Astrocyte (in vitro differentiated cells and primary cell): ENCODE measurements around the gene PDYN. TPM values are rescaled to one million over a fixed set of nuclear protein-coding genes. Genes with fewer than 3 reads are reported as not detected.

Experiments
- DNase-seq: peaks from one replicate; pipeline ENCODE4 v3.0.0-alpha.2; 2010; ENCODE audit warnings: low read depth
- FAIRE-seq: peaks from 2 replicates; lab custom pipeline; 2011; peaks lifted over from hg19 to GRCh38; lab: Jason Lieb, UNC
- H2AFZ ChIP-seq: 2 replicates; pipeline ENCODE4 v1.6.0; 2012; ENCODE audit warnings: low read depth, low read length, inconsistent platforms
- H3K27ac ChIP-seq: 2 replicates; pipeline ENCODE4 v1.5.1; 2011; ENCODE audit warnings: low read depth, low read length, inconsistent platforms
- H3K27me3 ChIP-seq: 2 replicates; pipeline ENCODE4 v1.6.0; 2011; ENCODE audit warnings: low read length, inconsistent platforms; ENCODE audit not compliant: insufficient read depth
- H3K36me3 ChIP-seq: 2 replicates; pipeline ENCODE4 v1.5.1; 2011; ENCODE audit warnings: low read length, inconsistent platforms; ENCODE audit not compliant: insufficient read depth
- H3K4me1 ChIP-seq: 2 replicates; pipeline ENCODE4 v1.5.1; 2011; ENCODE audit warnings: low read length, inconsistent platforms; ENCODE audit not compliant: insufficient read depth
- H3K4me2 ChIP-seq: 2 replicates; pipeline ENCODE4 v1.6.0; 2012; ENCODE audit warnings: low read length, inconsistent platforms
- H3K4me3 ChIP-seq: 2 replicates; pipeline ENCODE4 v1.5.1; 2011; ENCODE audit warnings: low read depth, mild to moderate bottlenecking, low read length, inconsistent platforms; ENCODE audit not compliant: insufficient read depth
- H3K79me2 ChIP-seq: 2 replicates; pipeline ENCODE4 v1.6.0; 2012; ENCODE audit warnings: mild to moderate bottlenecking, low read length, inconsistent platforms; ENCODE audit not compliant: insufficient read depth
- H3K9ac ChIP-seq: 2 replicates; pipeline ENCODE4 v1.6.0; 2012; ENCODE audit warnings: mild to moderate bottlenecking, low read length, inconsistent platforms
- H3K9me3 ChIP-seq: 2 replicates; pipeline ENCODE4 v1.5.1; 2012; ENCODE audit warnings: low read depth, mild to moderate bottlenecking, low read length, inconsistent platforms; ENCODE audit not compliant: insufficient read depth
- H4K20me1 ChIP-seq: 2 replicates; pipeline ENCODE4 v1.6.0; 2012; ENCODE audit warnings: low read length, inconsistent platforms; ENCODE audit not compliant: insufficient read depth
- H3K27ac Mint-ChIP-seq: one replicate; pipeline ENCODE4 v1.8.0; 2021; ENCODE audit warnings: mild to moderate bottlenecking, mixed read lengths; ENCODE audit not compliant: unreplicated experiment
- H3K27me3 Mint-ChIP-seq: one replicate; pipeline ENCODE4 v1.8.0; 2021; ENCODE audit warnings: low read depth, mixed read lengths; ENCODE audit not compliant: unreplicated experiment
- H3K36me3 Mint-ChIP-seq: one replicate; pipeline ENCODE4 v1.8.0; 2021; ENCODE audit warnings: low read depth, mixed read lengths; ENCODE audit not compliant: unreplicated experiment
- H3K4me1 Mint-ChIP-seq: one replicate; pipeline ENCODE4 v1.8.0; 2021; ENCODE audit warnings: low read depth, mixed read lengths; ENCODE audit not compliant: unreplicated experiment
- H3K4me3 Mint-ChIP-seq: one replicate; pipeline ENCODE4 v1.8.0; 2021; ENCODE audit warnings: mild to moderate bottlenecking, moderate library complexity, mixed read lengths; ENCODE audit not compliant: unreplicated experiment
- H3K9me3 Mint-ChIP-seq: one replicate; pipeline ENCODE4 v1.8.0; 2021; ENCODE audit warnings: mild to moderate bottlenecking, mixed read lengths; ENCODE audit not compliant: unreplicated experiment
- EZH2 ChIP-seq: IDR thresholded peaks from 2 replicates; pipeline ENCODE4 v1.6.1; 2012; ENCODE audit warnings: mild to moderate bottlenecking, low read length, inconsistent platforms; ENCODE audit not compliant: insufficient read depth
- total RNA-seq: library from RNA; stranded (reverse); gene quantifications from 2 replicates; pipeline ENCODE4 v1.2.1, GENCODE V29; 2021
- TF ChIP-seq, protein P1 (sequence below): IDR thresholded peaks from 2 replicates; pipeline ENCODE4 v1.5.1; 2011; ENCODE audit warnings: low read depth, mild to moderate bottlenecking, inconsistent platforms, low read length, moderate library complexity; ENCODE audit not compliant: insufficient read depth

The PDYN gene
- total RNA-seq, 1 donor from 2014 or later, result not detected

DNA sequence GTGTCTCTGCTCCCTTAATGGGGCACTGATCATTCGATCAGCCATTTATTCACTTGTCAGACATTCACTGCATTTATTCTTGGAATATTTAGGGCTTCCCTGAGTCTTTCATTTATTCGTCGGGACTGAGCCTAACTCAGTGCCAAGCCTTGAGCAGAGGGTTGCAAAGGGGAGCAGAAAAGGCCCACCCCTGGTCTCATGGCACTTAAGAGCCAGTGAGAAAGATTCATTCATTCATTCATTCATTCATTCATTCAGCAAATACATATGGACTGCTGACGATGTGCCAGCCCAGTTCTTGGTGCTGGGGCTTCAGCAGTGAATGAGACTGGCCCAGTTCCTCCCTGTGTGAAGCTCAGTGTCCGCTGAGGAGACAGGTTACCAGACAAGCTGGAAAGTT is 62.0 kb downstream of the PDYN start:
- no peak for TF ChIP-seq EZH2
- TF ChIP-seq, protein P1, sequence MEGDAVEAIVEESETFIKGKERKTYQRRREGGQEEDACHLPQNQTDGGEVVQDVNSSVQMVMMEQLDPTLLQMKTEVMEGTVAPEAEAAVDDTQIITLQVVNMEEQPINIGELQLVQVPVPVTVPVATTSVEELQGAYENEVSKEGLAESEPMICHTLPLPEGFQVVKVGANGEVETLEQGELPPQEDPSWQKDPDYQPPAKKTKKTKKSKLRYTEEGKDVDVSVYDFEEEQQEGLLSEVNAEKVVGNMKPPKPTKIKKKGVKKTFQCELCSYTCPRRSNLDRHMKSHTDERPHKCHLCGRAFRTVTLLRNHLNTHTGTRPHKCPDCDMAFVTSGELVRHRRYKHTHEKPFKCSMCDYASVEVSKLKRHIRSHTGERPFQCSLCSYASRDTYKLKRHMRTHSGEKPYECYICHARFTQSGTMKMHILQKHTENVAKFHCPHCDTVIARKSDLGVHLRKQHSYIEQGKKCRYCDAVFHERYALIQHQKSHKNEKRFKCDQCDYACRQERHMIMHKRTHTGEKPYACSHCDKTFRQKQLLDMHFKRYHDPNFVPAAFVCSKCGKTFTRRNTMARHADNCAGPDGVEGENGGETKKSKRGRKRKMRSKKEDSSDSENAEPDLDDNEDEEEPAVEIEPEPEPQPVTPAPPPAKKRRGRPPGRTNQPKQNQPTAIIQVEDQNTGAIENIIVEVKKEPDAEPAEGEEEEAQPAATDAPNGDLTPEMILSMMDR, result no peak
- H3K79me2 ChIP-seq, result no peaks in the 10 kb centered on the region
- H3K4me2 ChIP-seq, result no peak overlapping the region
- H3K4me1 ChIP-seq, result peaks cover 12% of the 10 kb centered on the region
- Mint-ChIP-seq H3K27ac (no peak overlapping the region), H3K27me3 (no peaks in the 10 kb centered on the region), H3K9me3 (no peaks in the 10 kb centered on the region), H3K4me1 (peaks cover 13% of the 10 kb centered on the region), H3K4me3 (no peak overlapping the region), H3K36me3 (peaks cover 35% of the 10 kb centered on the region)
- no peaks in the 10 kb centered on the region for H3K9me3 ChIP-seq
- H3K9ac ChIP-seq, result no peak overlapping the region
- H3K36me3 ChIP-seq, result peaks cover 2% of the 10 kb centered on the region
- no peaks in the 10 kb centered on the region for H3K27me3 ChIP-seq
- no peak for FAIRE-seq
- H3K27ac ChIP-seq, result no peak overlapping the region
- no peak for DNase-seq
- H2AFZ ChIP-seq, result no peak overlapping the region
- H4K20me1 ChIP-seq, result peaks cover 9% of the 10 kb centered on the region
- no peak overlapping the region for H3K4me3 ChIP-seq

- H3K27me3 ChIP-seq, result no peaks in the 10 kb centered on the region
- no peak overlapping the region for H3K27ac ChIP-seq
- no peak for FAIRE-seq
- peaks cover 12% of the 10 kb centered on the region for H3K4me1 ChIP-seq
- no peak overlapping the region for H3K27ac Mint-ChIP-seq
- peaks cover 28% of the 10 kb centered on the region for H3K36me3 Mint-ChIP-seq
- H3K9me3 Mint-ChIP-seq, result no peaks in the 10 kb centered on the region
- no peak for DNase-seq
- no peaks in the 10 kb centered on the region for H3K9me3 ChIP-seq
- H4K20me1 ChIP-seq, result peaks cover 9% of the 10 kb centered on the region
- H2AFZ ChIP-seq, result no peak overlapping the region
- peaks cover 2% of the 10 kb centered on the region for H3K36me3 ChIP-seq
- no peak overlapping the region for H3K9ac ChIP-seq
- no peaks in the 10 kb centered on the region for H3K27me3 Mint-ChIP-seq
- H3K4me1 Mint-ChIP-seq, result peaks cover 13% of the 10 kb centered on the region
- no peaks in the 10 kb centered on the region for H3K79me2 ChIP-seq
- no peak overlapping the region for H3K4me2 ChIP-seq
- H3K4me3 Mint-ChIP-seq, result no peak overlapping the region
- TF ChIP-seq, protein P1, result no peak
- TF ChIP-seq EZH2, result no peak
- no peak overlapping the region for H3K4me3 ChIP-seq
Measured at GRCh38 chr20:1930165-1930564, 63.7 kb downstream of the PDYN start.

DNA sequence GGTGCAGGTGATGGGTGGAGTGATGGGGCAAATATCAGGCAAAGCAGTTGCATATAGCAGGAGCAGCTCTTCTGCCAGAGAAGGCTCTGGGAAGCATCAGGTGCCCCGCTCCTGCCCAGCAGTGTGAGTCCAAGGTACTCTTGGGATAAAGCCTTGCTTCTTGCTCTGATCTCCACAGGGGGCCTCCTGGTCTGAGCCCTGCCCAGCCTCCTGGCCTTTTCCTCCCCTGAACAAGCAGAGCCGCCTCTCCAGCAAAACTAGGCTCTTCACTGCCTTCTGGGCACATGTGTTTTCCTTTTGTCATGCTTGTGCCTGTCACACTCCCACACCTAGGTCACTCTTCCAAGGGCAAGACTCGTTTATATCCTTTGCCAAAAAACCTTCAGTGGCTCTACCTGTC is 64.4 kb downstream of the PDYN start:
- H3K4me3 ChIP-seq, result no peak overlapping the region
- peaks cover 2% of the 10 kb centered on the region for H3K36me3 ChIP-seq
- FAIRE-seq (no peak), DNase-seq (no peak)
- no peaks in the 10 kb centered on the region for H3K79me2 ChIP-seq
- TF ChIP-seq EZH2, result no peak
- TF ChIP-seq, protein P1, result no peak
- H3K9ac ChIP-seq, result no peak overlapping the region
- no peak overlapping the region for H2AFZ ChIP-seq
- no peaks in the 10 kb centered on the region for H3K27me3 Mint-ChIP-seq
- H3K4me1 ChIP-seq, result peaks cover 9% of the 10 kb centered on the region
- peaks cover 9% of the 10 kb centered on the region for H3K4me1 Mint-ChIP-seq
- no peaks in the 10 kb centered on the region for H3K9me3 ChIP-seq
- no peak overlapping the region for H3K4me3 Mint-ChIP-seq
- H3K36me3 Mint-ChIP-seq, result peaks cover 33% of the 10 kb centered on the region
- H3K9me3 Mint-ChIP-seq, result no peaks in the 10 kb centered on the region
- no peaks in the 10 kb centered on the region for H3K27me3 ChIP-seq
- no peak overlapping the region for H3K4me2 ChIP-seq
- no peak overlapping the region for H3K27ac ChIP-seq
- H3K27ac Mint-ChIP-seq, result no peak overlapping the region
- peaks cover 9% of the 10 kb centered on the region for H4K20me1 ChIP-seq
